Natural killer cell (primary cell): ENCODE measurements around the gene FTCDNL1. TPM values are rescaled to one million over a fixed set of nuclear protein-coding genes. Genes with fewer than 3 reads are reported as not detected.

Experiments used
- ATAC-seq, 3 donors: fragments of 150-1000 bp in 2 of 3; fragments of 200-7000 bp in 1 of 3; cut with Tn5 transposase; 1 replicate in 1 of 3; 2 replicates in 2 of 3; pipeline ENCODE4 v1.10.0; 2021; ENCODE audit warnings: mild to moderate bottlenecking in 2 of 3, moderate library complexity in 2 of 3
- DNase-seq, 2 donors: peaks; one replicate each; pipeline versions ENCODE4 v3.0.0 to v3.0.0-alpha.2; 2013 to 2021; ENCODE audit warnings: mixed read lengths in 1 of 2
- H3K27ac ChIP-seq: one replicate; pipeline ENCODE4 v1.5.1; 2013; ENCODE audit warnings: mild to moderate bottlenecking, low read length
- H3K27me3 ChIP-seq: one replicate; pipeline ENCODE4 v1.6.1; 2013; ENCODE audit warnings: low read length; ENCODE audit not compliant: control insufficient read depth, insufficient read depth
- H3K36me3 ChIP-seq: one replicate; pipeline ENCODE4 v1.6.1; 2013; ENCODE audit warnings: low read length; ENCODE audit not compliant: control insufficient read depth, insufficient read depth
- H3K4me1 ChIP-seq: one replicate; pipeline ENCODE4 v1.6.1; 2013; ENCODE audit warnings: low read length; ENCODE audit not compliant: control insufficient read depth, insufficient read depth
- H3K4me3 ChIP-seq: one replicate; pipeline ENCODE4 v1.5.1; 2013; ENCODE audit warnings: low read length
- H3K9me3 ChIP-seq: one replicate; pipeline ENCODE4 v1.6.1; 2013; ENCODE audit warnings: low read length; ENCODE audit not compliant: control insufficient read depth, insufficient read depth
- H3K27ac Mint-ChIP-seq, 2 donors: one replicate each; pipeline ENCODE4 v1.8.0; 2022; ENCODE audit warnings: mild to moderate bottlenecking in 2 of 2, mixed read lengths in 2 of 2, moderate library complexity in 1 of 2
- H3K27me3 Mint-ChIP-seq, 2 donors: one replicate each; pipeline ENCODE4 v1.8.0; 2022; ENCODE audit warnings: low read depth in 2 of 2, mixed read lengths in 2 of 2
- H3K36me3 Mint-ChIP-seq: one replicate; pipeline ENCODE4 v1.8.0; 2022; ENCODE audit warnings: mixed read lengths
- H3K4me1 Mint-ChIP-seq, 2 donors: one replicate each; pipeline ENCODE4 v1.8.0; 2022; ENCODE audit warnings: mixed read lengths in 2 of 2
- H3K4me3 Mint-ChIP-seq: one replicate; pipeline ENCODE4 v1.8.0; 2022; ENCODE audit warnings: mild to moderate bottlenecking, moderate library complexity, mixed read lengths
- H3K9me3 Mint-ChIP-seq, 2 donors: one replicate each; pipeline ENCODE4 v1.8.0; 2022; ENCODE audit warnings: mixed read lengths in 2 of 2
- CTCF ChIP-seq: fragments of 200-600 bp; IDR thresholded peaks from one replicate; pipeline ENCODE4 v1.8.0; 2022; ENCODE audit warnings: antibody characterized with exemption
- WGBS: methylation state at CpG from one replicate; pipeline ENCODE4 v1.1.7; 2013; ENCODE audit warnings: missing lambda C conversion rate; ENCODE audit not compliant: insufficient coverage; 5-methylcytosine and 5-hydroxymethylcytosine counted together
- intact Hi-C: fragments of 100-400 bp; cut with micrococcal nuclease; formaldehyde crosslinking; loops from one replicate; pipeline ENCODE4 v1.14.2; 2022
- total RNA-seq, 4 donors: library from RNA; stranded (reverse); fragments of 120-200 nt in 1 of 4; gene quantifications; one replicate each; pipeline versions ENCODE4 v1.2.3 to v1.2.4, GENCODE V29; 2013 to 2022

FTCDNL1 gene
- total RNA-seq, 3 donors from 2014 or later (not counting 1 experiment from before 2014, with no cell fraction given) = 0.52 to 0.95 TPM; not detected in 1

DNA sequence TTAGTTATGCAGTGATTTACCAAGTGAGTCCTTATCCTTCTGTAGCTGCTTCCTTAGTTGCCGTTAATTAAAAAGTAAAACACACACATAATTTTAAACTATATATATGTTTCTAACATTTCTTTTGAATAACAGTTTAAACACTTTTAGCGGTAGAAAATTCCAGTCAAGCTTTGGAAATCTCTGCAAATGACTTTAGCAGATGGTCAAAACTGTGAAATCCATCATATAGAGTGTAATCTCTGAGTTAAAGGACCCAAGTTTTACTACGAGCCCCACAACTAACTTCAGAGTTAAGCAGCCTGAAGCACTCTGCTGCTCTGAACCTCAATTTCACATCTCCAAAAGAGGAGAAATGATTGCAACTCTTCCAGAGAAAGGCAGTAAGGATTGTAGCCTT lies 96.2 kb downstream of the FTCDNL1 start:
- Mint-ChIP-seq H3K36me3 (no peaks in the 10 kb centered on the region), H3K9me3 (no peaks in the 10 kb centered on the region), H3K27ac (no peak overlapping the region), H3K4me3 (no peak overlapping the region), H3K27me3 (peaks cover 0 to 18% of the 10 kb centered on the region in 2 donors), H3K4me1 (no peaks in the 10 kb centered on the region)
- DNase-seq (no peak), ATAC-seq (no peak)
- no peaks in the 10 kb centered on the region for H3K4me1 ChIP-seq
- H3K36me3 ChIP-seq = no peaks in the 10 kb centered on the region
- TF ChIP-seq CTCF = no peak
- intact Hi-C loops = no loop called here
- 100% methylated on average over 2 of the region's 3 CpGs for WGBS
- no peak overlapping the region for H3K4me3 ChIP-seq
- no peaks in the 10 kb centered on the region for H3K9me3 ChIP-seq
- H3K27ac ChIP-seq = no peak overlapping the region
- no peaks in the 10 kb centered on the region for H3K27me3 ChIP-seq

DNA sequence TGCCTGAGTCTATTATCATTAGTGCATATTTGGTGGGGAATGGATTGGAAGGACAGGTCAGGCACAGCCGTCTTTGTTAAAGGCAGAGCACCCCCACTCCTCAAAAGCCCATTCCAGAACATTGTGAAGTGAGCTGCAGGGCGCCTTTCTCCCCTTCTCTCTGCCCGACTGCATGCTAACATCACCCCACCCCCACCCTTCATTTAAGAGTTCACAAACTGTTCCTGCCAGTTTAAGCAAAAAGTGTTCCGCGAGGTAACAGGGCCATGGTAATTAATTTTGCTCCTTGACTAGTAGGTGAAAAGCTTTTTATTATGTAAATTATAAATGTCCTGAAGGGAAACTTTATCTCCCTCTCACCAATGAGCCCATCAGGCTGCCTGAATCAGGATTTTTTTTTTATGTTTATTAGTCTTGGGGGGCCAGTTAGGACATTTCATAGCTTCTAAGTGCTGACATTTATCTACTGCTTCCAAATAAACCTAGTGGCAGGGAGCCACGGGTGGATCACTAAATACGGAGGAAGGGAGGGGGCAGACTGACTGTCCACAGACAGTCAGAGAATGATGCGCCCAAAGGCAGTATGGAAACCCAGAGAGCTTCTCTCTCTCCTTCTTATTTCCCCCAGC lies 99.4 kb downstream of the FTCDNL1 start:
- no peak for TF ChIP-seq CTCF
- Histone ChIP-seq H3K27ac (no peak overlapping the region), H3K36me3 (no peaks in the 10 kb centered on the region), H3K9me3 (no peaks in the 10 kb centered on the region), H3K4me3 (no peak overlapping the region), H3K27me3 (no peaks in the 10 kb centered on the region), H3K4me1 (no peaks in the 10 kb centered on the region)
- no peaks in the 10 kb centered on the region for H3K9me3 Mint-ChIP-seq
- DNase-seq (no peak), ATAC-seq (no peak)
- no peak overlapping the region for H3K4me3 Mint-ChIP-seq
- no peak overlapping the region for H3K27ac Mint-ChIP-seq
- 90% methylated on average over 5 of the region's 8 CpGs for WGBS
- H3K27me3 Mint-ChIP-seq = peaks cover 0 to 9% of the 10 kb centered on the region in 2 donors
- intact Hi-C loops = no loop called here
- no peaks in the 10 kb centered on the region for H3K4me1 Mint-ChIP-seq
- no peaks in the 10 kb centered on the region for H3K36me3 Mint-ChIP-seq

DNA sequence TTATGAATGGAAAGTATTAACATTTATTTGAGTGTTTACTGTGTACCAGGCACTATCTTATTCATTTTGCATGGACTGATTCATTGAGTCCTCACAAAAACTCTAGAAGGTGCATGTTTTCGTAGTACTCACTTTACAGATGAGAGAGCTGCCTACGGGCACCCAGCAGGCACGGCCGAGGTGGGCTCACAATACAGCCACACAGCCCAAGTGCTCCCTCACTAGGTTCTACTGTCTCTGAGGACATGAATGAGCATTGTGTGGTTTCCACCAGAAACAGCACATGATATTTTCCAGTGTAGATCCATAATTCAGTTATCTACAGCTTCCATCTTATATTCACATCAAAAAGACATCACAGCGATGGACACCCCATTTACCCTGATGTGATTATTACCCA lies 101.4 kb downstream of the FTCDNL1 start:
- H3K4me1 ChIP-seq = no peaks in the 10 kb centered on the region
- intact Hi-C loops = no loop called here
- no peaks in the 10 kb centered on the region for H3K36me3 ChIP-seq
- no peak for DNase-seq
- Mint-ChIP-seq H3K36me3 (no peaks in the 10 kb centered on the region), H3K4me1 (no peaks in the 10 kb centered on the region), H3K27me3 (peaks cover 0 to 7% of the 10 kb centered on the region in 2 donors), H3K4me3 (no peak overlapping the region), H3K9me3 (no peaks in the 10 kb centered on the region), H3K27ac (no peak overlapping the region)
- H3K9me3 ChIP-seq = no peaks in the 10 kb centered on the region
- no peak overlapping the region for H3K4me3 ChIP-seq
- no peaks in the 10 kb centered on the region for H3K27me3 ChIP-seq
- no peak for ATAC-seq
- H3K27ac ChIP-seq = no peak overlapping the region
- no peak for TF ChIP-seq CTCF
- 91% methylated on average over 5 of the region's 5 CpGs for WGBS

GRCh38 chr2:199744724-199745123 lies 106.3 kb downstream of the FTCDNL1 start:
- intact Hi-C loops = no loop called here

More at GRCh38 chr2:199744724-199745123, 106.3 kb downstream of the FTCDNL1 start:
- H3K27ac ChIP-seq = no peak overlapping the region
- Mint-ChIP-seq H3K27me3 (peaks cover 0 to 16% of the 10 kb centered on the region in 2 donors), H3K9me3 (no peaks in the 10 kb centered on the region), H3K27ac (no peak overlapping the region), H3K4me3 (no peak overlapping the region), H3K36me3 (no peaks in the 10 kb centered on the region), H3K4me1 (peaks cover 3 to 4% of the 10 kb centered on the region in 2 donors)
- no peak overlapping the region for H3K4me3 ChIP-seq
- H3K4me1 ChIP-seq = peaks cover 2% of the 10 kb centered on the region
- no peaks in the 10 kb centered on the region for H3K9me3 ChIP-seq
- TF ChIP-seq CTCF = no peak
- 94% methylated on average over 11 of the region's 11 CpGs for WGBS
- H3K36me3 ChIP-seq = no peaks in the 10 kb centered on the region
- no peaks in the 10 kb centered on the region for H3K27me3 ChIP-seq
- DNase-seq (no peak), ATAC-seq (no peak)
